Stomach (tissue), 9 donors: ENCODE measurements around the gene ZBTB7B. TPM values are rescaled to one million over a fixed set of nuclear protein-coding genes. Genes with fewer than 3 reads are reported as not detected.

Experiments used
- DNase-seq, 2 donors: peaks; one replicate each; pipeline versions ENCODE4 v3.0.0 to v3.0.0-alpha.2; 2013 to 2019
- H3K27ac ChIP-seq, 5 donors: fragments of 200-600 bp in 4 of 5; sonication (generic) in 4 of 5; one replicate each; pipeline ENCODE4 v1.5.1; 2013 to 2019; ENCODE audit warnings: mild to moderate bottlenecking in 1 of 5, moderate library complexity in 1 of 5
- H3K27me3 ChIP-seq, 3 donors: fragments of 200-600 bp; sonication (generic); one replicate each; pipeline ENCODE4 v1.5.1; 2017 to 2019; ENCODE audit warnings: mixed run types in 1 of 3
- H3K36me3 ChIP-seq, 4 donors: fragments of 200-600 bp; sonication (generic); 1 replicate in 3 of 4; 2 replicates in 1 of 4; pipeline ENCODE4 v1.5.1; 2016 to 2019
- H3K4me1 ChIP-seq, 4 donors: fragments of 200-600 bp; sonication (generic); one replicate each; pipeline ENCODE4 v1.5.1; 2016 to 2019
- H3K4me3 ChIP-seq, 4 donors: fragments of 200-600 bp; sonication (generic) in 3 of 4; one replicate each; pipeline ENCODE4 v1.5.1; 2016 to 2019; ENCODE audit warnings: mild to moderate bottlenecking in 1 of 4
- H3K9me3 ChIP-seq, 4 donors: fragments of 200-600 bp; sonication (generic); one replicate each; pipeline ENCODE4 v1.5.1; 2016 to 2019
- EP300 ChIP-seq: sonication (generic); formaldehyde crosslinking; IDR thresholded peaks from one replicate; pipeline ENCODE4 v1.6.1; 2017; ENCODE audit warnings: antibody characterized with exemption
- POLR2A ChIP-seq, 4 donors: fragments of 450-650 bp; IDR thresholded peaks; one replicate each; pipeline ENCODE4 v1.6.1; 2016; ENCODE audit warnings: antibody characterized with exemption in 4 of 4, control low read depth in 2 of 4, mild to moderate bottlenecking in 1 of 4, moderate library complexity in 1 of 4
- POLR2AphosphoS5 ChIP-seq, 3 donors: sonication (generic); formaldehyde crosslinking; IDR thresholded peaks; one replicate each; pipeline ENCODE4 v1.6.1; 2016; ENCODE audit warnings: antibody characterized with exemption in 3 of 3
- WGBS, 5 donors: extraction: QIAGEN DNeasy Blood & Tissue Kit in 3 of 5; methylation state at CpG; one replicate each; pipeline versions ENCODE4 v1.1.5 to v1.1.7; 2013 to 2018; 5-methylcytosine and 5-hydroxymethylcytosine counted together
- intact Hi-C: fragments of 100-400 bp; cut with DNase I; formaldehyde crosslinking; loops from one replicate; pipeline ENCODE4 v1.15.1; 2023; ENCODE audit warnings: low total_unique reads
- polyA plus RNA-seq, 3 donors: library from polyadenylated mRNA; stranded (reverse); fragments of 200-250 nt; gene quantifications; one replicate each; pipeline ENCODE4 v1.2.3, GENCODE V29; 2013
- total RNA-seq, 5 donors: library from RNA; depleted of rRNA; stranded (reverse); fragments of >200 nt; gene quantifications; one replicate each; pipeline versions ENCODE4 v1.1.0 to v1.2.3, GENCODE V29; 2014 to 2016
- TF ChIP-seq, protein P1 (sequence below), 7 experiments: fragments of 450-650 bp in 4 of 7; fragments of 200-600 bp in 3 of 7; sonication (generic) in 3 of 7; IDR thresholded peaks; one replicate each; pipeline ENCODE4 v1.5.1; 2016 to 2019; ENCODE audit warnings: antibody characterized with exemption in 7 of 7, control low read depth in 2 of 7, mild to moderate bottlenecking in 1 of 7
- donor health status: healthy with polysubstance abuse.
- donor health status: Bipolar disorder and iron deficiency.
- donor health status: healthy.

Gene ZBTB7B
- total and polyA plus RNA-seq, 8 donors: 29.6 to 134 (median 38.1) TPM

DNA sequence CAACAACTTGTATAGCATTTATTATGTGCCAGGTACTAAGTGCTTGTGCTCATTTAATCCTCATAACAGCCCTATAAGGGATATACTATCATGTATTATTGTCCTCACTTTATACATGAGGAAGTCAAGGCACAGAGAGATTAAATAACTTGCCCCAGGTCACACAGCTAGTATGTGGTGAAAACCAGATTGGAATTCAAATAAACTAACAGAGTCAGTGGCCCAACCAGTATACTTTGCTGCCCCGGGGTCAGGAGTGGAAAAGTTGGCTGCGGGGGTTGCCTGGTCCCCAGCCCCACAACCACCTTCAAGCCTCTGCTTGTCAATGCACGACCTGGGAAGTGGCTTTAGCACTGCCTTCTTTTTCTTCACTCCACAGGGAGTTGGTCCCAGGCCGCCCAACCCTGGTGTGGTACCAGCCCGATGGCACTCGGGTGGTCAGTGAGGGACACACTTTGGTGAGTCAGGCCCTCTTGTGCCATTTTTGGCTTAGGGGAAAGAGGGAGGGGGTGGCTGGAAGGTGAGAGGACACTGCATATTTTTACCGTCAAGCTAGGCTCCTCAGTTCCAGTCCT is 51.0 kb downstream of the ZBTB7B start:
- Histone ChIP-seq H3K9me3 (no peaks in the 10 kb centered on the region), H3K36me3 (peaks cover 25 to 54% (median 52%) of the 10 kb centered on the region in 4 donors), H3K27ac (peak overlapping the region in 2 of 5 donors; percentile 1 to 9), H3K4me3 (no peak overlapping the region), H3K27me3 (no peaks in the 10 kb centered on the region), H3K4me1 (peaks cover 33 to 46% (median 43%) of the 10 kb centered on the region in 4 donors)
- 84 to 91% (median 88%) methylated on average over 7 of the region's 7 CpGs for WGBS, 5 donors
- TF ChIP-seq, protein P1, sequence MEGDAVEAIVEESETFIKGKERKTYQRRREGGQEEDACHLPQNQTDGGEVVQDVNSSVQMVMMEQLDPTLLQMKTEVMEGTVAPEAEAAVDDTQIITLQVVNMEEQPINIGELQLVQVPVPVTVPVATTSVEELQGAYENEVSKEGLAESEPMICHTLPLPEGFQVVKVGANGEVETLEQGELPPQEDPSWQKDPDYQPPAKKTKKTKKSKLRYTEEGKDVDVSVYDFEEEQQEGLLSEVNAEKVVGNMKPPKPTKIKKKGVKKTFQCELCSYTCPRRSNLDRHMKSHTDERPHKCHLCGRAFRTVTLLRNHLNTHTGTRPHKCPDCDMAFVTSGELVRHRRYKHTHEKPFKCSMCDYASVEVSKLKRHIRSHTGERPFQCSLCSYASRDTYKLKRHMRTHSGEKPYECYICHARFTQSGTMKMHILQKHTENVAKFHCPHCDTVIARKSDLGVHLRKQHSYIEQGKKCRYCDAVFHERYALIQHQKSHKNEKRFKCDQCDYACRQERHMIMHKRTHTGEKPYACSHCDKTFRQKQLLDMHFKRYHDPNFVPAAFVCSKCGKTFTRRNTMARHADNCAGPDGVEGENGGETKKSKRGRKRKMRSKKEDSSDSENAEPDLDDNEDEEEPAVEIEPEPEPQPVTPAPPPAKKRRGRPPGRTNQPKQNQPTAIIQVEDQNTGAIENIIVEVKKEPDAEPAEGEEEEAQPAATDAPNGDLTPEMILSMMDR (IDR thresholded peaks at IDR 0.05): no peak
- no peak for TF ChIP-seq POLR2A (IDR thresholded peaks at IDR 0.05)
- no peak for TF ChIP-seq EP300
- no peak for TF ChIP-seq POLR2AphosphoS5 (IDR thresholded peaks at IDR 0.05)
- intact Hi-C loops: no loop called here
- DNase-seq: no peak

DNA sequence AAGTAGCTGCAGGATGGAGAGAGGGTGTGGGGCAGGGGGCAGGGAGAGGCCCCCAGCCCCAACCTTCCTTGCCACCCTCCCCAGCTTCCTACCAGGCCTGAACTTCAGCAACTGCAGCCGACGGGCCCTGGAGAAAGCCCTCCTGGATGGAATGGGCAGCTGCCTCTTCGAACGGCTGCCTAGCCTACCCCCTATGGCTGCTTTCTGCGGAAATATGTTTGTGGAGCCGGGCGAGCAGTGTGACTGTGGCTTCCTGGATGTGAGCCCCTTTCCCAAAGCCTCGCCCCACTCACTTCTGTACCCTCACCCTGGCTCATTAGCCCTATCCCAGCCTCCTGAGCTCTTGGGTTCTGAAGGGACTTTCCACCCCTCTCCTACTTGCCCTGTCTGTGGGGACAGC is 54.5 kb downstream of the ZBTB7B start:
- intact Hi-C loops: no loop called here
- Histone ChIP-seq H3K27ac (no peak overlapping the region), H3K4me3 (no peak overlapping the region), H3K36me3 (peaks cover 39 to 84% (median 76%) of the 10 kb centered on the region in 4 donors), H3K27me3 (no peaks in the 10 kb centered on the region), H3K9me3 (no peaks in the 10 kb centered on the region), H3K4me1 (peaks cover 20 to 31% (median 24%) of the 10 kb centered on the region in 4 donors)
- no peak for DNase-seq
- no peak for TF ChIP-seq POLR2A (IDR thresholded peaks at IDR 0.05)
- TF ChIP-seq, protein P1 (IDR thresholded peaks at IDR 0.05): no peak
- no peak for TF ChIP-seq POLR2AphosphoS5 (IDR thresholded peaks at IDR 0.05)
- no peak for TF ChIP-seq EP300
- WGBS, 5 donors: 90 to 97% (median 96%) methylated on average over 8 of the region's 8 CpGs

DNA sequence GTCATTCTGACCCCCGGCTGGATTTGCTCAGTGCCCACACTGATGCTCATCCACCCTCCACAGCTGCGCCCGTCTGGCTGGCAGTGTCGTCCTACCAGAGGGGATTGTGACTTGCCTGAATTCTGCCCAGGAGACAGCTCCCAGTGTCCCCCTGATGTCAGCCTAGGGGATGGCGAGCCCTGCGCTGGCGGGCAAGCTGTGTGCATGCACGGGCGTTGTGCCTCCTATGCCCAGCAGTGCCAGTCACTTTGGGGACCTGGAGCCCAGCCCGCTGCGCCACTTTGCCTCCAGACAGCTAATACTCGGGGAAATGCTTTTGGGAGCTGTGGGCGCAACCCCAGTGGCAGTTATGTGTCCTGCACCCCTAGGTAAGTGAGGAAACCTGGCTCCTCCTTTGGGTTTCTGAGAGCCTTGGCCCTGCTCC is 55.2 kb downstream of the ZBTB7B start:
- Histone ChIP-seq H3K27ac (no peak overlapping the region), H3K9me3 (no peaks in the 10 kb centered on the region), H3K27me3 (peaks cover 0 to 4% (median 0%) of the 10 kb centered on the region in 3 donors), H3K36me3 (peaks cover 39 to 87% (median 76%) of the 10 kb centered on the region in 4 donors), H3K4me3 (no peak overlapping the region), H3K4me1 (peaks cover 20 to 31% (median 24%) of the 10 kb centered on the region in 4 donors)
- intact Hi-C loops: no loop called here
- WGBS, 5 donors: 91 to 100% (median 95%) methylated on average over 1 to 13 of the region's 13 CpGs
- DNase-seq: no peak
- TF ChIP-seq POLR2A (IDR thresholded peaks at IDR 0.05) (no peak), POLR2AphosphoS5 (IDR thresholded peaks at IDR 0.05) (no peak)

DNA sequence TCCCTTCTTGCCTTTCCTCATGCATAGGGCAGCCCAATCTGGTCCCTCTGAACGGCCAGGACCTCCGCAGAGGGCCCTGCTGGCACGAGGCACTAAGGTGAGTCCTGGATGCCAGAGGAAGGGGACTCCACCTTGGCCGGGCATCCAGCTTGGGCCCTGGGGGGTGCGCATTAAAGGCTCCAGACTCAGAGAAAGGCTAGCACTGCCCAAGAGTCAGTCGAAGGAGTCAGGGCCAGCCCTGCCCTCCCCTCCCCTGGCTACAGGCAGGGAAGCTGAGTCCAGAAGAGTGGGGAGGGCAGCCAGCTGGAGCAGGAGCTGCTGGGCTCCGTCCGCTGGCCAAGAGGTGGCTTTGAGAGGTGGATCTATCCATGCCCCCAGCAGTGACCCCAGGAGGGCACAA is 58.1 kb downstream of the ZBTB7B start:
- H3K4me1 ChIP-seq: peaks cover 20 to 42% (median 40%) of the 10 kb centered on the region in 4 donors
- H3K36me3 ChIP-seq: peaks cover 30 to 62% (median 53%) of the 10 kb centered on the region in 4 donors
- TF ChIP-seq EP300 (no peak), POLR2AphosphoS5 (IDR thresholded peaks at IDR 0.05) (no peak), POLR2A (IDR thresholded peaks at IDR 0.05) (no peak)
- TF ChIP-seq, protein P1 (IDR thresholded peaks at IDR 0.05): no peak
- no peak overlapping the region for H3K27ac ChIP-seq
- peaks cover 0 to 4% (median 0%) of the 10 kb centered on the region in 3 donors for H3K27me3 ChIP-seq
- no peak for DNase-seq
- H3K4me3 ChIP-seq: no peak overlapping the region
- intact Hi-C loops: no loop called here
- H3K9me3 ChIP-seq: no peaks in the 10 kb centered on the region
- 69 to 88% (median 79%) methylated on average over 7 to 8 of the region's 8 CpGs; no CpG with 5 or more reads in 1 of the 5 donors for WGBS, 5 donors
